Skeletal muscle satellite cell (primary cell): ENCODE data around the gene HHAT.

Experiments used
- H3K27me3 ChIP-seq: 2 replicates; pipeline ENCODE4 v1.7.0; 2013; ENCODE audit warnings: low read length; ENCODE audit not compliant: control insufficient read depth, insufficient read depth
- H3K36me3 ChIP-seq: 2 replicates; pipeline ENCODE4 v1.7.0; 2013; ENCODE audit warnings: mild to moderate bottlenecking, control low read depth, low read length; ENCODE audit not compliant: insufficient read depth
- H3K4me1 ChIP-seq: 2 replicates; pipeline ENCODE4 v1.7.0; 2013; ENCODE audit warnings: low read length; ENCODE audit not compliant: control insufficient read depth, insufficient read depth
- H3K4me2 ChIP-seq: 2 replicates; pipeline ENCODE4 v1.7.0; 2013; ENCODE audit warnings: mild to moderate bottlenecking, low read length
- H3K4me3 ChIP-seq: 2 replicates; pipeline ENCODE4 v1.7.0; 2013; ENCODE audit warnings: low read length
- H3K9ac ChIP-seq: 2 replicates; pipeline ENCODE4 v1.7.0; 2013; ENCODE audit warnings: mild to moderate bottlenecking, low read depth, low read length, moderate library complexity
- H3K9me3 ChIP-seq: replicated peaks from 2 replicates; pipeline ENCODE4 v1.7.0; 2013; ENCODE audit warnings: mild to moderate bottlenecking, control low read depth, low read length

Gene HHAT

GRCh38 chr1:210698661-210699060, 370.0 kb downstream of the HHAT start:
- H3K27me3 ChIP-seq: no peaks in the 10 kb centered on the region
- H3K9me3 ChIP-seq: no peaks in the 10 kb centered on the region
- no peak overlapping the region for H3K4me2 ChIP-seq
- no peak overlapping the region for H3K9ac ChIP-seq
- H3K36me3 ChIP-seq: no peaks in the 10 kb centered on the region
- no peaks in the 10 kb centered on the region for H3K4me1 ChIP-seq
- no peak overlapping the region for H3K4me3 ChIP-seq

DNA sequence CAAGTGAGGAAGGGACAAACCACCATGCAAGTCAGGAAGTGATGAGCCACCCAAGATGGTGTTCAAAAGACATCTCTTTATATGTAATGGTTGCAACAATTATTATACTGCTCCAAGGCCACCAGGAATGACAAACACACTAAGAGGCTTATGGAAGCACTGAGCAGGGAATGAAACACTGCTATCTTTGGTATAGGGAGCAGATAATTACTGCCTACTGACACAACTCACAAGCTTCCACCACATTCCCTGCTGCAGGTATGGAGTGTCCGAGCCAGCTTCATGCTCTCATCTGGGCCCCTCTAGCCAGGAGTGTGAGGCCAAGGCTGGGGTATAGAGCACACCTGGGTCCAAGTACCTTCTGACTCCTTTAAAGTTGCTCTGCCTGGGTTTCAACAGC, 371.4 kb downstream of the HHAT start:
- no peaks in the 10 kb centered on the region for H3K36me3 ChIP-seq
- no peaks in the 10 kb centered on the region for H3K4me1 ChIP-seq
- H3K4me2 ChIP-seq: no peak overlapping the region
- no peak overlapping the region for H3K9ac ChIP-seq
- no peaks in the 10 kb centered on the region for H3K27me3 ChIP-seq
- H3K9me3 ChIP-seq: no peaks in the 10 kb centered on the region
- H3K4me3 ChIP-seq: no peak overlapping the region

DNA sequence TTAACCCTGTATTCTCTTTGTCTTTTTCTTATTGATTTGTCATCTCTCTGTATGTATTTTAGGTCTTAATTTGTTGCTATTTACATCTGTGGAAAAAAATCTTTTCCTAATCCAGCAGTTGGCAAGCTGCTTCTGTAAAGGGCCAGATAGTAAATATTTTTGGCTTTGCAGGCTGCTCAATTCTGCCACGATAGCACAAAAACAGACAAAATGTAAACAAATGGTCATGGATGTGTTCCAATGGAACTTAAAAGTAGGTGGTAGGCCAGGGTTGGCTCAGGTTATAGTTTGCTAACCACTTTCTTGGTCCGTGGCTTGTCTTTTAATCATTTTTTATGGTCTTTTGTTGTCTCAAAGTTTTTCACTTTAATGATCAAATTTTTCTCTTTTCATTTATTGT, 371.8 kb downstream of the HHAT start:
- no peaks in the 10 kb centered on the region for H3K4me1 ChIP-seq
- H3K9ac ChIP-seq: no peak overlapping the region
- H3K36me3 ChIP-seq: no peaks in the 10 kb centered on the region
- no peaks in the 10 kb centered on the region for H3K27me3 ChIP-seq
- no peak overlapping the region for H3K4me3 ChIP-seq
- H3K4me2 ChIP-seq: no peak overlapping the region
- no peaks in the 10 kb centered on the region for H3K9me3 ChIP-seq

- Histone ChIP-seq H3K9ac (no peak overlapping the region), H3K4me3 (no peak overlapping the region), H3K36me3 (no peaks in the 10 kb centered on the region), H3K4me1 (no peaks in the 10 kb centered on the region), H3K9me3 (no peaks in the 10 kb centered on the region), H3K27me3 (no peaks in the 10 kb centered on the region), H3K4me2 (no peak overlapping the region)
Measured at GRCh38 chr1:210702506-210702905, 373.8 kb downstream of the HHAT start.

GRCh38 chr1:210703593-210703992, 374.9 kb downstream of the HHAT start:
- no peaks in the 10 kb centered on the region for H3K27me3 ChIP-seq
- H3K36me3 ChIP-seq: no peaks in the 10 kb centered on the region
- H3K4me2 ChIP-seq: no peak overlapping the region
- H3K4me1 ChIP-seq: no peaks in the 10 kb centered on the region
- H3K9ac ChIP-seq: no peak overlapping the region
- H3K9me3 ChIP-seq: no peaks in the 10 kb centered on the region
- no peak overlapping the region for H3K4me3 ChIP-seq

DNA sequence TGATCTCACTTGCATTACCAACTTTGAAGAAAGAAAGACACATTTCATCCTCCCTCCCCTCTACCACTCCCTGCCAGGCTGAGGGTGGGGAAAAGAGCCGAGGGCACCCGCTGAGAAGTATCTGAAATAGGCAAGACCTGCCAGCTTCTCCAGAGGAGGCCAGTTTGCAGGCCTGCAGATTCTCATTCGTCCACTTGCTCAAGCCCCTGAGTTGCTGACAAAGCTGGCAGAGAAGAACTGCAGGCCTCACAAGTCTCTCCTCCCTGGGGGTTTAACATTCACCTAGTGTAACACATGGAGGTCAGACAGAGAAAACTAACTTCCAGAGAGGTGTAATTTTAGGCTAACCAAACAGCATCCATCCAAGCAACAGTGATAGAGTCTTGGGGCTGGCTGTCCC, 376.4 kb downstream of the HHAT start:
- Histone ChIP-seq H3K4me3 (no peak overlapping the region), H3K4me2 (no peak overlapping the region), H3K4me1 (no peaks in the 10 kb centered on the region), H3K27me3 (no peaks in the 10 kb centered on the region), H3K36me3 (no peaks in the 10 kb centered on the region), H3K9ac (no peak overlapping the region), H3K9me3 (no peaks in the 10 kb centered on the region)

- Histone ChIP-seq H3K9ac (no peak overlapping the region), H3K4me3 (no peak overlapping the region), H3K27me3 (no peaks in the 10 kb centered on the region), H3K4me1 (no peaks in the 10 kb centered on the region), H3K9me3 (no peaks in the 10 kb centered on the region), H3K36me3 (no peaks in the 10 kb centered on the region), H3K4me2 (no peak overlapping the region)
Measured at GRCh38 chr1:210706246-210706645, 377.5 kb downstream of the HHAT start.

- no peak overlapping the region for H3K4me2 ChIP-seq
- H3K4me1 ChIP-seq: no peaks in the 10 kb centered on the region
- H3K9ac ChIP-seq: no peak overlapping the region
- H3K36me3 ChIP-seq: peaks cover 2% of the 10 kb centered on the region
- H3K27me3 ChIP-seq: no peaks in the 10 kb centered on the region
- no peaks in the 10 kb centered on the region for H3K9me3 ChIP-seq
- H3K4me3 ChIP-seq: no peak overlapping the region
Measured at GRCh38 chr1:210707300-210708240, 378.9 kb downstream of the HHAT start.

GRCh38 chr1:210709701-210710100, 381.0 kb downstream of the HHAT start:
- H3K4me3 ChIP-seq: no peak overlapping the region
- H3K9me3 ChIP-seq: no peaks in the 10 kb centered on the region
- H3K4me2 ChIP-seq: no peak overlapping the region
- no peak overlapping the region for H3K9ac ChIP-seq
- H3K4me1 ChIP-seq: no peaks in the 10 kb centered on the region
- H3K36me3 ChIP-seq: peaks cover 2% of the 10 kb centered on the region
- no peaks in the 10 kb centered on the region for H3K27me3 ChIP-seq

DNA sequence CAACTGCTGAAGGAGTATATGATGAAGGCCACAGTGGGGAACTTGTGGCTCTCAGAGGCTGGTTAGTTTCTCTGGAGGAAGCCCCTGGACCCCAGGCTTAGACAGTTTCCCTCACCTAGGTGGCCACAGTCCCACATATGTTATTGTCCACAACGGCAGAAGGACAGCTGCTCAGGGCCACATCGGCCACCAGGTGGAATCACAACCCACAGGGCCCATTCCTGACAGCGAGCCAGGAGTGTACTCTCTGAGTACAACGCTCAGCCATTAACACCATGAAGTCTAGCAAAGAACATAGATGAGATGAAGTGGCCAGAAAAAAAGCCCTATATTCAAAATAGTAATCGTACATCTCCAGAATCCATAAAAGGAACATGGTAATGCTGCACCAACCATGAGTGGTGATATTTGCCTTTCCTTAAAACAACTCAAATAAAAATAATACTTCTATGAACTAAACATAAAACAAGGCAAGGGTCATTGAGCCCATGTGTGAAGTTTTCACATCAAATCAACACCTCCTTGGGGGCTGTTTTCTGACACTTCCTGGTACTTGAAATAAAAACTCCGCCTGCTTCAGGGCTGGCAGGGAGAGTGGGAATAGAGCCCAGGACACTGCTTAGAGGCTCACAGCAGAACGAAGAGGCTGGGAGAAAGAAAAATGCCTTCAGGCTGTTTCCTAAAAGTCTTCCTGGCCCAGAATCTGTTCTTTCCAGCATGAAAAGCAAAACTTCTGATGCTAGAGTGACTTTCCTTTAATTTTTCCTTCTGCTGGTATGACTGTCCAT, 383.3 kb downstream of the HHAT start:
- Histone ChIP-seq H3K9ac (no peak overlapping the region), H3K4me2 (no peak overlapping the region), H3K9me3 (no peaks in the 10 kb centered on the region), H3K36me3 (peaks cover 2% of the 10 kb centered on the region), H3K4me3 (no peak overlapping the region), H3K4me1 (no peaks in the 10 kb centered on the region), H3K27me3 (no peaks in the 10 kb centered on the region)

DNA sequence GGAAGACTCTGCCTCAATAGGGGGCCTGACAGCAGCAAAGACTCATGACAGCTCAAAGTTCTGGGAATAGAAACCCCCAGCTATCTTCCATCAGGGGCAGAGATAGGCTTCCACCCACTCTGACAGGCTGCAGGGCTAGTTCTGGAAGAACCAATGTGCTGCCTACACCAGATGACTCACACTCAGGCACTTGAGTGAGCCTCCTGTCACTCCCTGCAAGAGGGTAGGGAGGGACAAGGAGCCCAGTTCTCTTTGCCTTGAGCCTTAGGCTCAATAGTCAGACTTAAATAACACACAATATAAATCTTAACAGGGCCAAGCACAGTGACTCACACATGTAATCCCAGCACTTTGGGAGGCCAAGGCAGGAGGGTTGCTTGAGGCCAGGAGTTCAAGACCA, 386.4 kb downstream of the HHAT start:
- H3K4me1 ChIP-seq: no peaks in the 10 kb centered on the region
- no peak overlapping the region for H3K9ac ChIP-seq
- H3K4me3 ChIP-seq: no peak overlapping the region
- H3K9me3 ChIP-seq: no peaks in the 10 kb centered on the region
- no peaks in the 10 kb centered on the region for H3K27me3 ChIP-seq
- H3K36me3 ChIP-seq: peaks cover 2% of the 10 kb centered on the region
- no peak overlapping the region for H3K4me2 ChIP-seq
